ENCODE data around the gene TBC1D2B. TPM values are rescaled to one million over a fixed set of nuclear protein-coding genes. Genes with fewer than 3 reads are reported as not detected.

Gene TBC1D2B
- total and polyA plus RNA-seq, 2 donors (not counting 3 experiments of a cell fraction or from before 2014, with no cell fraction given): 30.8 to 46.1 TPM

- H3K9me1 ChIP-seq (replicated peaks; ENCODE audit: control insufficient read depth, extremely low read depth, insufficient read depth, low read length): no peaks in the 10 kb centered on the region
- dilution Hi-C loops (cut with MboI; ENCODE audit: extremely low pct_ligation_motif_present, low sequenced_read_pairs) (no loop called here), intact Hi-C loops (cut with micrococcal nuclease) (no loop called here)
- H3K9ac ChIP-seq (replicated peaks; ENCODE audit: extremely low read depth, insufficient read depth, low read length): no peak overlapping the region
- FAIRE-seq: no peak
- H2AFZ ChIP-seq (ENCODE audit: low read depth, low read length): no peak overlapping the region
- POLR2A ChIA-PET: no interaction called here
- no peaks in the 10 kb centered on the region for H3K36me3 ChIP-seq (ENCODE audit: control insufficient read depth in 2 of 2, extremely low read depth in 1 of 2, insufficient read depth in 2 of 2, low read length in 2 of 2)
- H3K27me3 ChIP-seq (ENCODE audit: control insufficient read depth in 2 of 2, insufficient read depth in 2 of 2, low read length in 2 of 2): no peaks in the 10 kb centered on the region
- H3K4me2 ChIP-seq (ENCODE audit: insufficient read depth, low read length): no peak overlapping the region
- TF ChIP-seq EZH2 (IDR thresholded peaks at IDR 0.05; ENCODE audit: borderline replicate concordance, low read depth, low read length, severe bottlenecking) (no peak), POLR2AphosphoS5 (IDR thresholded peaks at IDR 0.05; ENCODE audit: insufficient read depth, low read depth, low read length) (no peak), MAX (IDR thresholded peaks at IDR 0.05; ENCODE audit: insufficient read depth, insufficient read length) (no peak), POLR2A (IDR thresholded peaks at IDR 0.05; ENCODE audit: low read depth, low read length) (no peak), JUN (IDR thresholded peaks at IDR 0.05; ENCODE audit: borderline replicate concordance, insufficient read depth, insufficient read length, low read depth) (no peak), GATA2 (IDR thresholded peaks at IDR 0.05; ENCODE audit: insufficient read depth, insufficient read length, low read depth, low read length) (no peak), MYC (IDR thresholded peaks at IDR 0.05; ENCODE audit: low read depth, low read length) (no peak), FOS (IDR thresholded peaks at IDR 0.05; ENCODE audit: borderline replicate concordance, insufficient read depth, low read length) (no peak), CTCF (IDR thresholded peaks at IDR 0.05; ENCODE audit: extremely low read depth in 1 of 2, insufficient read depth in 1 of 2, low read depth in 1 of 2, low read length in 2 of 2) (no peak)
- H3K4me1 ChIP-seq (ENCODE audit: control insufficient read depth, extremely low read depth, insufficient read depth, low read length): peaks cover 53% of the 10 kb centered on the region
- no peak overlapping the region for H3K27ac ChIP-seq (ENCODE audit: insufficient read depth, low read depth, low read length)
- H4K20me1 ChIP-seq (replicated peaks; ENCODE audit: control insufficient read depth, extremely low read depth, insufficient read depth, low read length): no peaks in the 10 kb centered on the region
- DNase-seq (ENCODE audit: low read depth, low spot score): no peak
- CTCF ChIA-PET: interaction anchor here (1.0 to 2.2 kb wide), 5 partner anchors 10 to 45 kb away, joined by 3 to 7 read pairs (median 5); no protein-coding TSS in a partner anchor
- BruUV-seq (replicated peaks): no TSS peak
- H3K4me3 ChIP-seq (replicated peaks in 1 of 3; ENCODE audit: insufficient read depth in 1 of 3, low read depth in 1 of 3, low read length in 3 of 3): no peak overlapping the region
- H3K79me2 ChIP-seq (ENCODE audit: control insufficient read depth, insufficient read depth, low read length): peaks cover 80% of the 10 kb centered on the region
- no peaks in the 10 kb centered on the region for H3K9me3 ChIP-seq (replicated peaks; ENCODE audit: control insufficient read depth, insufficient read depth, low read length)
Measured at GRCh38 chr15:78063217-78063616, 14.3 kb downstream of the TBC1D2B start.

Measured in endothelial cell of umbilical vein (primary cell).